GM19328 (cell line): Measurements from ENCODE around the gene SLCO3A1.

ENCODE experiments used
- ATAC-seq: cut with Tn5 transposase; IDR thresholded peaks from one replicate; pipeline ENCODE4 v1.9.1; 2021; ENCODE audit warnings: mild to moderate bottlenecking, moderate library complexity; ENCODE audit not compliant: unreplicated experiment

Gene SLCO3A1

DNA sequence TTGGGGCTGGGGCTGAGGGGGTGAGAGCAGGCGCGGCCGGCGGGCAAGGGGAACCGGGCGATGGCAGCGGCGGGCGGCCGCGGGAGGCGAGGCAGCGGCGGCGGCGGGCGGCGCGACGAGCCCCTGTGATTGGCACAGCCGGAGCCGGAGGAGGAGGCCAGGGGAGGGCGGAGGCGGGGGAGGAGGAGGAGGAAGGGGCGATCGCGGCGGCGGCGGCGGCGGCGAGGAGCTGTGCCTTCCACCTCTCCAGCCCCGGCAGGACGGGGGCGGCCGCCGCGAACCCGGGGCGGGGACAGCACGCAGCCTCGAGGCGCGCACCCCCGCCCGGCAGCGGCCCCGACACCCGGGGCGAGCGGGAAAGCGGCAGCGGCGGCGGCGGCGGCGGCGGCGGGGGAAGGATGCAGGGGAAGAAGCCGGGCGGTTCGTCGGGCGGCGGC is at the start of gene SLCO3A1:
TSS of gene SLCO3A1 (plus strand) at position 198 of the 437 bp plus-strand sequence.
- peak; percentile 15 for ATAC-seq

DNA sequence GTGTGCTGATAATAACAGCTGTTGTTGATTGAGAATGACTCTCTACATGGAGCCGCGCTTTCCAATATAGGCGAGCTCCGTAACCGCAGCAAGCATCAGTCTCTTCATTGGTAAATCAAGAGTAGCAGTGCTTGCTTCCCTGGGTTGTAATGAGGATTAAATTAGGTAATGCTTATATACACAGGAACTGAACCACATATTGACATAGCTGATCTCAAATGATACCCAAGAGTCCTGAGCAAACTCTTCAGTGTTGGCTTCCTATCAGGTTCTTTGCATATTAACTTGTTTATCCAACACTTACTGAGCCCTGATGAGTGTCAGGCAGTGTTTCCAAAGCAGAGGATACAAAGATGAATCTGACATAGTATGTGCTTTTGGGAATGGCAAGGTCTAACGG is 46.4 kb upstream of the SLCO3A1 start:
- ATAC-seq, result no peak

GRCh38 chr15:91813924-91814323 is 39.6 kb upstream of the SLCO3A1 start:
- ATAC-seq, result no peak

- ATAC-seq, result no peak
Observed at GRCh38 chr15:91816942-91817341, 36.6 kb upstream of the SLCO3A1 start.

DNA sequence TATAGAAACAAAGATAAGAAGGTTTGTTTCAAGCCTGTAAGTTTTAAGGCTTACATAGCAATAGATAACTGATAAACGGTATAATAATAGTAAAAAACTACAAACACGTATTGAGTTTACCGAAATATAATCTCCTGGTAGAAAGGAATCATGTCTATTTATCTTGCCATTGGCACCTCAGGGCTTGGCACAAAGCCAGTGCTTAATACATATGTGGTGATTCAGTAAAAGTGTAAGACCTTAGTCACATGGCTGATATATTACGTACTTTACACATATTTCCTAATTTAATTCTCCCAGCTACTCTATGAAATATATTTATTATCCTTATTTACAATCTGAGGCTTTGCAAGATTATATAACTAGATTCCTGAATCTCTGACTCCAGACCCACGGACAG is 32.0 kb upstream of the SLCO3A1 start:
- ATAC-seq, result no peak

DNA sequence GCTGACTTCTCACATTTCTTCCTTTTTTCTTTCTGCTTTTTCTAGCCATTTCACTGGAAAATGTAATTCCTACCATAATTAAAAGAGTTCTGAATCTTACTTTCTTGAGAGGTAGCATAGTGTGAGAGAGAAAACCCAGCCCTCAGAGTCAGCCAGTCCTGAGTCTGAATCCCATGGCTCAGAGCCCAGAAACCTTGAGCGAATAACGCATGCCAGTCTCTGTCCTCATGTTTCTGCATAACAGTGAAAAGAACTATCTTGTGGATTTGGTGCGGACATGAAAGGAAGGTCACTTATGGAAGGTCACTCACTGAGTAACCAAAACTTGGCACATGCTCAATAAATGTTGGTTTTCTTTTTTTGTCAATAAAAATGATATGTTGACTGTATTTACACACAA is 29.3 kb upstream of the SLCO3A1 start:
- ATAC-seq, result no peak

- ATAC-seq, result no peak
Observed at GRCh38 chr15:91826443-91826842, 27.1 kb upstream of the SLCO3A1 start.

DNA sequence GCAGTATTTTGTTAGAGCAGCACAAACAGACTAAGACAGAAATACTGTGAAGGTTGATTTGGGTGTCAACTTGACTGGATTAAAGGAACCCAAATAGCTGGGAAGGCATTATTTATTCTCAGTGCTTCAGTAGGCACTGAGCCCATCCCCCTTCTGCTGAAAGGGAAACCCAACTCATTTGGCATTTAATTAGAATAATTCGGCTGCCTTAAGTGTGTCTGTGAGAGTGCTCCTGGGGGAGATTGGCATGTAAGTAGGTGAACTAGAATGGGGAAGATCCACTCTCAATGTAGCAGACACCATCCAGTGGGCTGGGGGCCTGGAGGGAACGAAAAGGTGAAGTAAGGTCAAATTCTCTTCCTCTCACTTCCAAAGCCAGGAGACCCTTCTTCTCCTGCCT is 20.5 kb upstream of the SLCO3A1 start:
- no peak for ATAC-seq

DNA sequence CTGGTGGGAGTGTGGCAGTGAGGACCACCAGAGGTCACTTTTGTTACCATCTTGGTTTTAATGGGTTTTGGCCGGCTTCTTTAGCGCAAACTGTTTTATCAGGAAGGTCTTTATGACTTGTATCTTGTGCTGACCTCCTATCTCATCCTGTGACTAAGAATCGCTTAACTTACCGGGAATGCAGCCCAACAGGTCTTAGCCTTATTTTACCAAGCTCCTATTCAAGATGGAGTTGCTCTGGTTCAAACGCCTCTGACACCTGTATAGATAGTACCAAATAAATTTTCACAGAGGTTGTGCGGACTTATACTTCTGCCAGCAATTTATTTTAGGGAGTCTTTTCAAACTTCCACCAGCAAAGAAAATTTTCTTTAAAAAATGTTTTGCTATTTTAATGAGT is 13.6 kb upstream of the SLCO3A1 start:
- no peak for ATAC-seq

GRCh38 chr15:91841861-91842260 is 11.6 kb upstream of the SLCO3A1 start:
- no peak for ATAC-seq

- ATAC-seq, result no peak
Observed at GRCh38 chr15:91844341-91844740, 9.2 kb upstream of the SLCO3A1 start.

DNA sequence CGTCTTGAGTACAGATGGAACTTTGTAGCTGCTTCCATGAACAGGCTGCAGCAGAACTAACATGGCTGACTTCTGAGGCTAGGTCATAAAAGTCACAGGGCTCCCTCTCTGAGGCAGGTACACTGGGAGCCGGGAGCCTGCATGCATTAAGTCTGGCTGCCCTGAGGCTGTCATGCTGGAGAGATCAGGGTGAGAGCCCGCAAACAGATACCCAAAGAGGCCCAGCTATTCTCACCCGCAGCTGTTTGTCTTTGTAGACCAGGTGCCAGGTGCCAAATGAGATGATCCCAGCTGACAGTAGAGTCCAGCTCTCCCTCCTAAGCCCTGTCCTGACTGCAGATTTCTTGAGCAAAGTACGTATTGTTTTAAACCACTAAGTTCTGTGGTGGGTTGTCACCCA is 8.6 kb upstream of the SLCO3A1 start:
- no peak for ATAC-seq

DNA sequence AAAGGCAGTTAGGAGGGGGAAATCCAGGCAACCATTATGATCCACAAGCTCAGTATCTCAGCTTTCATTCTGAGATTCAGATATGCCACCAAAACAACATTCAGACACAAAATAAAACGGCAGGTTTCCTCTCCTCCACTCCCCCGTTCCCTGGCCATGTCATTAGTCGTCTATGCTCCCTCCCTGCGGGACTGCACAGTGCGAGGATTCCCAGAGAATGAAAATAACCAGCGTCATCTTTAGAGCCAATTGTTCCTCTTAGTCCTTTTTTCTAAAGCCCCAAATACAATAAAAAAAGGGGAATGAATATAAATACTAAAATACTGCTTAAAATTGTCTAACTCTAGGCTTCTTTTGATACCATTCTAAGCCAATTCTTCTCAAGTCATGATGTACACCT is 7.8 kb upstream of the SLCO3A1 start:
- no peak for ATAC-seq

GRCh38 chr15:91849180-91849579 is 4.3 kb upstream of the SLCO3A1 start:
- no peak for ATAC-seq

GRCh38 chr15:91849749-91850161 is 3.8 kb upstream of the SLCO3A1 start:
- no peak for ATAC-seq

DNA sequence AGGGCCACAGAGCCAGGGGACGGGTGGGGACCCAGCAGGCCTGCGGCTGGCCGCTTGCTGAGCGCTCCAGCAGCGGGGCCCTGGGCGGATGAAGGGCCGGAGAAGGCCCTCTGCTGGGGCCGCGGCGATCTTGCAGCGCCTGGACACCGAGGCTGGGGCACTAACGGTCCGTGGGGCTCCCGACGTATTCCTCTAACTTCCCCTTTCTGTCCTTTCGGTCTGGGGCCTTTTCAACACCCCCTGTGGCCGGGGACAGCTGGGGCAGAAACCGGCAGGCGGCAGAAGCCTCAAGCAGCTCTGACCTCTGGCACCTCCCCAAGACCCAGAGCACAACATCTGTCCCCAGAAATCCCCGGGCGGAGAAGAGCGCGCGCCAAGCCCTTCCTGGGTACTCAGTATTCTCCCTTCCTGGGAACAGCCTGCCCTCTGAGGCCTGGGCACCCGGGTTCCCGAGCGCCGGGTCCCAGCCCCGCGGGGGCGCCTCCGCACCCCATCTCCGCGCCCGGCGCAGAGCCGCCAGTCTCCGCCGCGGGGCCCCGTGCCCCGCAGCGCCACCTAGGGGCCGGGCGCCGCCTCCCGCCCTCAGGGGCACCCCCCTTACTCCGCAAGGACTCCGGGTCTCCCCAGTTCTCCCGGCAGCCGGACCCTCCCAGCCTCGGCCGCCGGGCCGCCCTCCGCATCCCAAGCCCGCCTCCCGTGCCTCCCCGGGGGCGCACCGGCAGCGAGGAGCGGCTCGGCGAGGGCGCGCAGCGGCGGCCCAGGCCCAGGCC is 582 bp upstream of the SLCO3A1 start:
- ATAC-seq, result peak; percentile 50

DNA sequence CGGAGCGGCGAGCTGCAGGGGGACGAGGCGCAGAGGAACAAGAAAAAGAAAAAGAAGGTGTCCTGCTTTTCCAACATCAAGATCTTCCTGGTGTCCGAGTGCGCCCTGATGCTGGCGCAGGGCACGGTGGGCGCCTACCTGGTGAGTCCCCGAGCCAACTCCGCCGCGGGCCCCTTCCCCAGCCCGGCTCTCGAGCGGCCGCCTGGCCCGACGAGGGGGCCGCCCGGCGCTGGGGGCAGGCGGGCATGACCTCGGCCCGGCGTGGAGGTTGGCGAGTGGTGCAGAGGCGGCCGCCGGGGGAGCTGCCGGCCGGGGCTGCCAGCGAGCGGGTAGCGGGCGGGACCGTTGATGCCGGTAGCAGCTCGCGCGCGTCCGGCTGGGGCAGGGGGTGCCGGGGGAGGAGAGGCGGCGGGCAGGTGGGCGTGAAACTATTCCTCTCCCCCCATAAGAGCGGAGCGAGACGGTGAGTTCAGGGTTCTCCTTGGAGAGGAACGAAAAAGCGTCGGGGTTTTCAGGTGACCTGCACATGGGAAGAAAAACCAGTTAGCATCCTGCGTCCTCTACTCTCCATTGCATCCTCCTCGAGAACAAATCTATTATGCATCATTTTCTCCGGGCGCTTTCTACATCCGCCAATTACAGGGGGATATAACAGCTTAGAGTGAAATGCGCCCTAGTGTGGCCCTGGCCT is 585 bp downstream of the SLCO3A1 start:
- no peak for ATAC-seq

- no peak for ATAC-seq
Observed at GRCh38 chr15:91854639-91854990, 1.1 kb downstream of the SLCO3A1 start.

- no peak for ATAC-seq
Observed at GRCh38 chr15:91855241-91855640, 1.7 kb downstream of the SLCO3A1 start.

DNA sequence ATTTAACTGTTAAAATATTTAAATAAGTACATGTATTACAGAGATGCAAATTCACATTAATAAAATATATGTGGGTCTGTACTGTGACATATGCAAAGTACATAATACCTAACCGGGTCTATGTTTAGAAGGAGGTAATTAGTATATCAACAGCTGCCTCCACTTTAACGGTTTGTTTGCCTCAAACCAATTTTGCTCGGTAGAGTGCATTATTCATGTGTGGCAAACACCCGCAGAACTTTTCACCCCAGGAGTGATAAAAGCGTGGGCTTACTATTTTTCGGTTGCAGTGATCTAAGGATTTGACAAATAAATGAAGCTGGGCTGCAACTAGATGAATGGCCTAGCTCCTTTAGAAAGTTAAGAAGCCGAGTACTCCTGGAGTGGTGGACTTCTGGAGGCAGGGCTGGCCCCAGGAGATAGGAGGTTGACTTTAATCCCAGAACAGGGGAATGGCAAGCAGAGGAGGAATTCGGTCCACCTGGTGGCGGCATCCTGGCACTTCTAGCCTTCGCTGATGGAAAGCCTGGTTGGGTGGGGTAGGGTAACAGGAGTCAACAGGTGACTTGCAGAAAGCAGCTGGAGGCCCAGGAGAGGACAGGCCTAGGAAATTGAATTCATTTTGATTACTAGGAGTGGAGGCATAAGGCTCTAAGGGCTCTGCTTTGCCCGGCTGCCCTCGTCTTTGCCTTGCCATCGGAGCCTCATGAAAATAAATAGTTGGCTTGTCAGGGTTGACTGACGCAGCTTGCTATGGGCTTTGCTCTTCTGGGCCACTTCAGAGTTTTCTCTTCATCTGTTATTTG is 2.4 kb downstream of the SLCO3A1 start:
- no peak for ATAC-seq

DNA sequence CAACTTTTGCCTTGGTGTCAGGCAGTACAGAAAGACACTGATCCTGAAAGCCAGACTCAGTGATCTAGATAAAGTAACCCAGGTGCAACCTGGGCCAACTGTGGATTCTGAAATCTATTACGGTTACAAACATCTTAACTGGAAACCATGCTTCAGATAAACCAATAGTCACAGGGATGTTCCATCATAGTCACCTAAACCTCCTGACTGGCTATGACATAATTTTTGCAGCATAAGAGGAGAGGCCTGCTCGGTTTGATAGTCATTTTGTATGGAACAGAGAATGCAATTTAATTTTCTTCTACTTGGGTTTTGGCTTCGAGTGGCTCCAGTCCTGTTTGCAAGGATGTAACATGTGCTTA is 3.7 kb downstream of the SLCO3A1 start:
- no peak for ATAC-seq

DNA sequence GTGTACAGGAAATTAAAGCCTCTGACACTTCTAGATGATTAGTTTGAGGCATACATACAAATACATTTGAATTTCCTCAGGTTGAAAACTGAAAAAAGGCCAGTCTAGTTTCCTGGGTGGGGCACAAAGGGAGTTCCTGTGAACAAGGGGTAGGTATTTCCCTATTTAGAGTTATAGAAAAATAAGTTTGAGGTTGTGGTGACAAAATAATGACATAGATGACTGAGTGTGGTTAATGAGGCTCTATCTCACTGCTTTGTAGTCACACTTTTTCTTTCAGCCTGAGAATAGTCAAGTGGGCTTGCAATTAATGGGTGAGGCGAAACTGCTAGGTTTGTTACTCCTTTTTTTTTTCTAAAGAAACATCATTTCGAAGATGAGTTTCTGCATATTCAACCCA is 4.3 kb downstream of the SLCO3A1 start:
- ATAC-seq, result peak; percentile 40
